Activated CD8-positive, alpha-beta memory T cell treated with anti-CD3 and anti-CD28 coated beads, Interleukin-2, amount 50 U/mL, for 24 hours (primary cell): Measurements from ENCODE around the gene ADGRG6.
"Not testable (repeated sequence)": the region's sequence is repeated elsewhere in the genome, so short reads cannot be mapped to it uniquely, and the experiment has no call there.

ENCODE experiments used
- DNase-seq: peaks from one replicate; pipeline ENCODE4 v3.0.0-alpha.2; 2020; ENCODE audit errors: extremely low read depth

The ADGRG6 gene

GRCh38 chr6:142345261-142345660, 43.5 kb downstream of the ADGRG6 start:
- DNase-seq: no peak

GRCh38 chr6:142346166-142346565, 44.4 kb downstream of the ADGRG6 start:
- not testable (repeated sequence) for DNase-seq

GRCh38 chr6:142349215-142349823, 47.5 kb downstream of the ADGRG6 start:
- no peak for DNase-seq

GRCh38 chr6:142350309-142350708, 48.5 kb downstream of the ADGRG6 start:
- DNase-seq: no peak

- DNase-seq: no peak
Observed at GRCh38 chr6:142353690-142354089, 51.9 kb downstream of the ADGRG6 start.

GRCh38 chr6:142354650-142355049, 52.8 kb downstream of the ADGRG6 start:
- DNase-seq: no peak

GRCh38 chr6:142355520-142356174, 53.8 kb downstream of the ADGRG6 start:
- no peak for DNase-seq

- no peak for DNase-seq
Observed at GRCh38 chr6:142356201-142356883, 54.5 kb downstream of the ADGRG6 start.

GRCh38 chr6:142356884-142357225, 55.0 kb downstream of the ADGRG6 start:
- DNase-seq: no peak

- no peak for DNase-seq
Observed at GRCh38 chr6:142357879-142358278, 56.1 kb downstream of the ADGRG6 start.

- DNase-seq: no peak
Observed at GRCh38 chr6:142359271-142359960, 57.6 kb downstream of the ADGRG6 start.

- DNase-seq: no peak
Observed at GRCh38 chr6:142361345-142361744, 59.5 kb downstream of the ADGRG6 start.

GRCh38 chr6:142361779-142362750, 60.3 kb downstream of the ADGRG6 start:
- no peak for DNase-seq

GRCh38 chr6:142367061-142367460, 65.3 kb downstream of the ADGRG6 start:
- DNase-seq: no peak

- DNase-seq: no peak
Observed at GRCh38 chr6:142367501-142368018, 65.8 kb downstream of the ADGRG6 start.

GRCh38 chr6:142369266-142369665, 67.5 kb downstream of the ADGRG6 start:
- DNase-seq: no peak

GRCh38 chr6:142372348-142372747, 70.5 kb downstream of the ADGRG6 start:
- DNase-seq: no peak

- DNase-seq: no peak
Observed at GRCh38 chr6:142373268-142374090, 71.7 kb downstream of the ADGRG6 start.

- DNase-seq: no peak
Observed at GRCh38 chr6:142374091-142374770, 72.4 kb downstream of the ADGRG6 start.
